ENCODE results near the gene C3.

GRCh38 chr19:6699935-6700334 lies 20.5 kb downstream of the C3 start:
- TF ChIP-seq CTCF (IDR thresholded peaks at IDR 0.05) (no peak), POLR2A (IDR thresholded peaks at IDR 0.05) (no peak), POLR2AphosphoS5 (IDR thresholded peaks at IDR 0.05) (no peak)

Data from upper lobe of left lung (tissue), 4 donors.